Ovary (tissue), 10 donors: ENCODE measurements around the gene TCEAL3. TPM values are rescaled to one million over a fixed set of nuclear protein-coding genes. Genes with fewer than 3 reads are reported as not detected.

Experiments
- DNase-seq, 5 donors: peaks; one replicate each; pipeline ENCODE4 v3.0.0-alpha.2; 2019 to 2020
- H3K27ac ChIP-seq, 2 donors: fragments of 200-600 bp; one replicate each; pipeline versions ENCODE4 v1.5.1 to v1.8.0; 2019 to 2022
- H3K27me3 ChIP-seq: fragments of 200-600 bp; one replicate; pipeline ENCODE4 v1.8.0; 2022
- H3K36me3 ChIP-seq: fragments of 200-600 bp; sonication (generic); one replicate; pipeline ENCODE4 v1.5.1; 2019
- H3K4me1 ChIP-seq: one replicate; pipeline ENCODE4 v1.8.1; 2013; ENCODE audit warnings: mild to moderate bottlenecking, moderate library complexity; ENCODE audit not compliant: insufficient read depth
- H3K4me3 ChIP-seq: fragments of 200-600 bp; sonication (generic); one replicate; pipeline ENCODE4 v1.5.1; 2017
- H3K9me3 ChIP-seq, 2 donors: fragments of 200-600 bp in 1 of 2; sonication (generic) in 1 of 2; one replicate each; pipeline versions ENCODE4 v1.5.1 to v1.8.1; 2013 to 2019; ENCODE audit warnings: mild to moderate bottlenecking in 1 of 2, moderate library complexity in 1 of 2
- EP300 ChIP-seq: sonication (generic); formaldehyde crosslinking; IDR thresholded peaks from one replicate; pipeline ENCODE4 v1.6.1; 2017; ENCODE audit warnings: antibody characterized with exemption
- POLR2A ChIP-seq: fragments of 450-650 bp; IDR thresholded peaks from one replicate; pipeline ENCODE4 v1.6.1; 2017; ENCODE audit warnings: antibody characterized with exemption, mild to moderate bottlenecking, moderate library complexity
- WGBS, 3 donors: extraction: QIAGEN DNeasy Blood & Tissue Kit in 1 of 3; methylation state at CpG; one replicate each; pipeline versions ENCODE4 v1.1.5 to v1.1.7; 2013 to 2017; 5-methylcytosine and 5-hydroxymethylcytosine counted together
- intact Hi-C, 4 donors: fragments of 100-400 bp; cut with DNase I; formaldehyde crosslinking; loops; one replicate each; pipeline versions ENCODE4 v1.11.0 to v1.15.1; 2022 to 2023
- long read RNA-seq, 3 donors: library from polyadenylated mRNA in 2 of 3; unstranded in 2 of 3; transcript quantifications; one replicate each; pipeline ENCODE4 v2.0.0 and lab custom pipeline, GENCODE V29; 2021 to 2026
- polyA plus RNA-seq, 2 donors: library from polyadenylated mRNA; stranded (reverse); fragments of 200-250 nt in 1 of 2; fragments of 350-450 nt in 1 of 2; fragmentation: Illumina TruSeq in 1 of 2; extraction: RNeasy Lipid Tissue Mini Kit (QIAGEN cat#74804) in 1 of 2; gene quantifications; one replicate each; pipeline ENCODE4 v1.2.3, GENCODE V29; 2013 to 2014
- total RNA-seq, 7 donors: library from RNA; depleted of rRNA in 2 of 7; stranded (reverse); fragments of >200 nt in 2 of 7; fragmentation: NEBNext Ultra II Directional in 3 of 7; extraction: Animal tissue kit (Norgen Biotek cat#: 25700) in 3 of 7; gene quantifications; one replicate each; pipeline versions ENCODE4 v1.1.0 to v1.2.4, GENCODE V29; 2016 to 2023
- TF ChIP-seq, protein P1 (sequence below), 3 donors: fragments of 450-650 bp in 2 of 3; fragments of 200-600 bp in 1 of 3; IDR thresholded peaks; one replicate each; pipeline versions ENCODE4 v1.5.1 to v1.8.0; 2016 to 2022; ENCODE audit warnings: antibody characterized with exemption in 3 of 3, mild to moderate bottlenecking in 1 of 3
- donor health status: DM: no; HTN: no; CAD: no; lungs with moderate emphysema.
- donor health status: DM: no; HTN: no; CAD: no.
- donor health status: Bipolar disorder and iron deficiency.
- donor health status: DM: yes; HTN: yes; CAD: no.
- donor health status: DM: no; HTN: no; CAD: no.
- donor health status: DM: yes; HTN: yes; CAD: no.

TCEAL3 gene, protein sequence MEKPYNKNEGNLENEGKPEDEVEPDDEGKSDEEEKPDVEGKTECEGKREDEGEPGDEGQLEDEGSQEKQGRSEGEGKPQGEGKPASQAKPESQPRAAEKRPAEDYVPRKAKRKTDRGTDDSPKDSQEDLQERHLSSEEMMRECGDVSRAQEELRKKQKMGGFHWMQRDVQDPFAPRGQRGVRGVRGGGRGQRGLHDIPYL
- total RNA-seq (100 to 1,000 TPM in 4 of 7 donors, 10 to 100 TPM in 3; 67.8 to 150 (median 118) TPM), polyA plus RNA-seq (100 to 1,000 TPM; 146 to 195 TPM)
- long read RNA-seq, donor 1, transcript TCEAL3-202 (3 exons, 1,113 nt) = major isoform, 215 of 389 reads
- long read RNA-seq, donor 1, transcript TCEAL3-201 (3 exons, 1,124 nt) = minor isoform, 64 of 389 reads
- long read RNA-seq, donor 1, partial matches to known transcripts = 45 of 389 reads
- long read RNA-seq, donor 1, other reads (novel, unspliced or antisense) = 65 of 389 reads
- long read RNA-seq, donor 2, transcript TCEAL3-202 (3 exons, 1,113 nt) = major isoform, 11 of 14 reads
- long read RNA-seq, donor 2, partial matches to known transcripts = 0 of 14 reads
- long read RNA-seq, donor 2, other reads (novel, unspliced or antisense) = 0 of 14 reads
- long read RNA-seq, donor 3, transcript TCEAL3-202 (3 exons, 1,113 nt) = major isoform, 146 of 261 reads
- long read RNA-seq, donor 3, transcript TCEAL3-201 (3 exons, 1,124 nt) = minor isoform, 44 of 261 reads
- long read RNA-seq, donor 3, partial matches to known transcripts = 31 of 261 reads
- long read RNA-seq, donor 3, other reads (novel, unspliced or antisense) = 40 of 261 reads

GRCh38 chrX:103607364-103608305 is at the start of gene TCEAL3:
Gene TCEAL3 (plus strand): TSS chrX:103607963. CDS start chrX:103609065, 1,102 bp downstream.
- peak; percentile 74 to 86 (median 80) for DNase-seq
- H3K4me3 ChIP-seq = peak within 1 kb of the TSS; percentile 76
- H3K4me1 ChIP-seq = no peaks in the 10 kb centered on the region
- no peaks in the 10 kb centered on the region for H3K27me3 ChIP-seq
- 12 to 17% (median 15%) methylated on average over 49 to 59 of the region's 59 CpGs for WGBS, 3 donors
- no peaks in the 10 kb centered on the region for H3K36me3 ChIP-seq
- H3K27ac ChIP-seq = peak within 1 kb of the TSS; percentile 92 to 94
- no peaks in the 10 kb centered on the region for H3K9me3 ChIP-seq
- intact Hi-C loops = no loop called here
- TF ChIP-seq POLR2A (peak; percentile 39), EP300 (no peak)
- TF ChIP-seq, protein P1, sequence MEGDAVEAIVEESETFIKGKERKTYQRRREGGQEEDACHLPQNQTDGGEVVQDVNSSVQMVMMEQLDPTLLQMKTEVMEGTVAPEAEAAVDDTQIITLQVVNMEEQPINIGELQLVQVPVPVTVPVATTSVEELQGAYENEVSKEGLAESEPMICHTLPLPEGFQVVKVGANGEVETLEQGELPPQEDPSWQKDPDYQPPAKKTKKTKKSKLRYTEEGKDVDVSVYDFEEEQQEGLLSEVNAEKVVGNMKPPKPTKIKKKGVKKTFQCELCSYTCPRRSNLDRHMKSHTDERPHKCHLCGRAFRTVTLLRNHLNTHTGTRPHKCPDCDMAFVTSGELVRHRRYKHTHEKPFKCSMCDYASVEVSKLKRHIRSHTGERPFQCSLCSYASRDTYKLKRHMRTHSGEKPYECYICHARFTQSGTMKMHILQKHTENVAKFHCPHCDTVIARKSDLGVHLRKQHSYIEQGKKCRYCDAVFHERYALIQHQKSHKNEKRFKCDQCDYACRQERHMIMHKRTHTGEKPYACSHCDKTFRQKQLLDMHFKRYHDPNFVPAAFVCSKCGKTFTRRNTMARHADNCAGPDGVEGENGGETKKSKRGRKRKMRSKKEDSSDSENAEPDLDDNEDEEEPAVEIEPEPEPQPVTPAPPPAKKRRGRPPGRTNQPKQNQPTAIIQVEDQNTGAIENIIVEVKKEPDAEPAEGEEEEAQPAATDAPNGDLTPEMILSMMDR (IDR thresholded peaks at IDR 0.05) = no peak

DNA sequence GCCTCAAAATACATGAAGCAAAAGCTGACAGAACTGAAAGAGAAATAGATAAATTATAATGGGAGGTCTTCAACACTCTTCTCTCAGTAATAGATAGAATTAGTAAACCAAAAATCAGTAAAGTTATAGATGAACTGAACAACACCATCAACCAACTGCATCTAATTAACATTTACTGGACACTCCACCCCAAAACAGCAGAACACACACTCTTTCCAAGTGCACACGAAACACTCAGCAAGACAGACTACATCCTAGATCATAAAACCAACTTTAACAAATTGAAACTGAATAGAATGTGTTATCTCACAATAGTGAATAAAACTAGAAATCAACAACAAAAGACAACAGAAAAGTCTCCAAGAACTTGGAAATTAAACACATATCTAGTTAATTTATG is 47.5 kb upstream of the TCEAL3 start:
- Histone ChIP-seq H3K27ac (no peak overlapping the region), H3K4me3 (no peak overlapping the region), H3K27me3 (no peaks in the 10 kb centered on the region), H3K36me3 (no peaks in the 10 kb centered on the region), H3K4me1 (no peaks in the 10 kb centered on the region), H3K9me3 (no peaks in the 10 kb centered on the region)
- 36 to 50% (median 45%) methylated on average over 1 of the region's 1 CpG for WGBS, 3 donors
- TF ChIP-seq, protein P1 (IDR thresholded peaks at IDR 0.05) = no peak
- TF ChIP-seq POLR2A = no peak
- no peak for DNase-seq
- intact Hi-C loops = no loop called here

GRCh38 chrX:103562801-103563200 is 45.0 kb upstream of the TCEAL3 start:
- DNase-seq = no peak
- no peaks in the 10 kb centered on the region for H3K36me3 ChIP-seq
- no peaks in the 10 kb centered on the region for H3K27me3 ChIP-seq
- no peak overlapping the region for H3K4me3 ChIP-seq
- 64 to 69% (median 65%) methylated on average over 2 of the region's 2 CpGs for WGBS, 3 donors
- intact Hi-C loops = no loop called here
- H3K9me3 ChIP-seq = no peaks in the 10 kb centered on the region
- TF ChIP-seq EP300 = no peak
- no peak for TF ChIP-seq POLR2A
- TF ChIP-seq, protein P1 (IDR thresholded peaks at IDR 0.05) = no peak
- no peak overlapping the region for H3K27ac ChIP-seq
- no peaks in the 10 kb centered on the region for H3K4me1 ChIP-seq

DNA sequence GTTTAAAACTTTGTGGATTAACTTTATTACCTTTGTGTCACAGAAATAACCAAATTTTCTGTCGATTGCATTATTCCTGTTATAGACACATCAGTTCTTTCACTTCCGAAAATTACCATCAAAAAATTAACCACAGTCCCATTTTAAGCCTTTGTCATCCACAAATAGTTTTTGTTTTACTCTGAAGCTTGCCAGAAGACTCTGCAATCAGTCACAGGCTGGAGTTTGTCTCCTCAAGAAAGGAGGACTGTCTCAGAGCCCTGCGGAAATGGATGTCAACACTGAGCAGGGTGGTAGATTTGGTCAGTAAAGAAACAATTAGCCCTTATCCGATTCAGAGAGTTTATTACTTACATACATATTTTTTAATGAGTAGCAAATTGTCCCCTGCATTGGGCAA is 42.6 kb upstream of the TCEAL3 start:
- no peaks in the 10 kb centered on the region for H3K4me1 ChIP-seq
- no peak for TF ChIP-seq EP300
- TF ChIP-seq, protein P1 (IDR thresholded peaks at IDR 0.05) = no peak
- TF ChIP-seq POLR2A = no peak
- no peaks in the 10 kb centered on the region for H3K36me3 ChIP-seq
- WGBS, 3 donors = 49 to 63% (median 53%) methylated on average over 4 of the region's 4 CpGs
- DNase-seq = no peak
- H3K9me3 ChIP-seq = no peaks in the 10 kb centered on the region
- H3K27ac ChIP-seq = no peak overlapping the region
- no peaks in the 10 kb centered on the region for H3K27me3 ChIP-seq
- intact Hi-C loops = no loop called here
- no peak overlapping the region for H3K4me3 ChIP-seq
